SHP77 (cell line): ENCODE data around the gene NHERF2.

Experiments used
- DNase-seq, 2 experiments: peaks; one replicate each; lab custom pipeline; 2025; lab: John Stamatoyannopoulos, UW

NHERF2 gene

DNA sequence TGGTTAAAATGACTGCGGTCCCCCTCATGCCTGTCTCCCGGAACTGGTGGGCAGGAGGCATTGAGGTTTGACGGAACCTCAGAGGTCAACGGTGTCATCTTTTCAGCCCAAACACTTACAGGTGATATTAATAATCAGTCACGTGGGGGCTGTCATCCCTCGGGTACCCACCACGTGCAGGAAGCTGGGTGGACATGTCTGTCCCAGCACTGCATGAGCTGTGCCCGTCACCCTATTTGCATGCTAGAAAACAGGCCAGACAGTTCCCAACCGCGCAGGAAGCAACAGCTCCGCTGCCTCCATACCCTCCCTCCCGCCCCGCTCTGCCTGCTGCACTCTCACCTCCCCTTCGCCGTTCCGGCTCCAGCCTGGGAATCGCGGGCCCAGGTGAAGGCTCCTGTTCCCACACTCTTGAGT lies 35.6 kb upstream of the NHERF2 start:
- DNase-seq, result no peak

DNA sequence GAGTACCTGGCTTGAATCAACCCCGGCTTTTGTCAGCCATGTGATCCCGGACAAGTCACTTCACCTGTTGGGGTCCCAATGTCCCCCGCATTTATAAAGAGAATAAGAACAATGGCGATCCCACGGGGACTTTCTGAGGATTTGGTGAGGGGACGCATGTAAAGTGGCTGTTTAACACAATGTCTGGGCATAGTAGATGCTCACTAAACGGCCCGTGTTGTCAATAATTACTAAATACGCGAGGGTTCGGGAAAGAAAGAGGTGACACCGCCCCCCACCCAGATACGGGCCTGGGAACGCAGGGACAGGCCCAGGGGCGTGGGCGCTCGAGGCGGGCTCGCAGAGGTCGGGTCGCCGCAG lies 35.1 kb upstream of the NHERF2 start:
- no peak for DNase-seq

GRCh38 chr16:1991948-1992703 lies 34.6 kb upstream of the NHERF2 start:
- no peak for DNase-seq

- no peak for DNase-seq
Observed at GRCh38 chr16:1992704-1993317, 33.9 kb upstream of the NHERF2 start.

DNA sequence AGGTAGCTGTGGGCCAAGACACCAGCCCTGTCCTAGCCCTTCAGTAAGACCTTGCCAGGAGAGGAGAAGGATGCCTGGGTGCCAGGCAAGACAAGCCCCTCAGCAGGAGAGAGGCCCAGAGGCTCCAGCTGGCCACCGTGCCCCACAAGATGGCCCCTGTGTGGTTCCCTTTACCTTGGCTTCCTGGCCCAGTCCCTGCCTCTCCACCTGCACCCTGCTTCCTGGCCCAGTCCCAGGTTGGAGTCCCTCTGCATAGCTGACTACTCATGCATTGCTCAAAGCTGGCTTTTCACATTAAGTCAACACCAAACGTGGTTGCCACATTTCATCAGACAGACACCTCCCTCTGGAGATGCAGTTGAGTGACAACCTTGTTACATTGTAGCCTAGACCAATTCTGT lies 33.0 kb upstream of the NHERF2 start:
- DNase-seq, result no peak

DNA sequence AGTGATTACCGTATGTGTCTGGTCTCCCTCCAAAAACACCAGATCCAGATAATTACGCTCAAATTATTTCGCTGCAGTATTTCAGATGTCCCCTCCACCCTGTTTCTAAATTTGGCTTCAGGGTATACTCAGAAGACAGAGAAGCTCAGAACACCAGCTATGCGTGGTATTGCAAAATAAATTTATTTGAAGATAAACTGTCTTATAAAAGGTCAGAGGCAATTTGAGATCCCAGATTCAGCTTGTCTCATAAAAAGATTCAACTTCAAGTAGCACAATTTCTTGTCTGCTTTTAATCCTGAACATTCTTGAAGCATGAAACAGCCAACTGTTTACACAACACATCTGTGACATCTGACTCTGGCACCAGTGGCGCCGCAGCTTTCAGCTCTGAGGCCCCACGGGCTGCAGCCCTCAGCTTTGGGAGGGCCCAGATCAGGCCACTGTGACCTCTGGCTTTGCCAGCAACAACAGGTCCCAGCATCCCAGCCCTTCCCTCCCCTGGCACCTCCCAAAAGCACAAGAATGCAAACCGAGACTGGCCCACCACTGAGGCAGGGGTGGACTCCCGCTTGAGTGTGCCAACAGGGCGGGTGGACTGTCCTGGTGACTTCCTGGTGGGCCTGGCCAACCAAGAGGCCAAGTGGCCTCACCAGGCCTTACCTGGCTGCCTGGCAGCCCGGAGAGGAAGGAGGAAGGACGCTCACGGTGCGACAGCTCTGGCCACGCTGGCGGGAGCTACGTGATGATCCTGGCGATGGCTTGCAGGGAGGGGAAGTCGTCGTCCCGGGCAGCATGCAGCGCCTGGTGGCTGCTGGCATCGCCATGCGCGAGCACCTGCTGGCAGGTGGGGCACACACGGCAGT lies 29.0 kb upstream of the NHERF2 start:
- no peak for DNase-seq

DNA sequence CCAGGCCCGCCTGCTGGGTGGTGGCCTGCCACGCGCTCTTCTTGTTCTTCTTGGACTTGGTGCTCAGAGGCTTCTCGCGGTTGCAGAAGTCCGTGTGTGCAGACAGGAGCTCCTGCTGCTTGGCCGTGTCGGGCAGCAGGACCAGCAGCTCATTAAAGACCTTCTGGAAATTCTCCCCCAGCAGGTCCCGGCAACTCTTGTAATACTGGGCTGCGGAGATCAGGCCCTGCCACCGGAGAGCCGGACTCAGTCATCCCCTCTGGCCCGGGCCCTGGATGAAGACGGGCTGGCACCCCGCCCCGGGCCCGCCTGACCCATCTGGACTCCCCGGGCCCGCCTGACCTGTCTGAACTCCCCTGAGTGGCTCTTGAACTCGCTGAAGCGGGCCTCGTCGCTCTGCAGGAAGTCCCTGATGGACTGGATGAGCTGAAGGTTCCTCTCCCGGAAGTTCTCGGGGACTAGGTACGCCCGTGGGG lies 28.3 kb upstream of the NHERF2 start:
- DNase-seq, result no peak

DNA sequence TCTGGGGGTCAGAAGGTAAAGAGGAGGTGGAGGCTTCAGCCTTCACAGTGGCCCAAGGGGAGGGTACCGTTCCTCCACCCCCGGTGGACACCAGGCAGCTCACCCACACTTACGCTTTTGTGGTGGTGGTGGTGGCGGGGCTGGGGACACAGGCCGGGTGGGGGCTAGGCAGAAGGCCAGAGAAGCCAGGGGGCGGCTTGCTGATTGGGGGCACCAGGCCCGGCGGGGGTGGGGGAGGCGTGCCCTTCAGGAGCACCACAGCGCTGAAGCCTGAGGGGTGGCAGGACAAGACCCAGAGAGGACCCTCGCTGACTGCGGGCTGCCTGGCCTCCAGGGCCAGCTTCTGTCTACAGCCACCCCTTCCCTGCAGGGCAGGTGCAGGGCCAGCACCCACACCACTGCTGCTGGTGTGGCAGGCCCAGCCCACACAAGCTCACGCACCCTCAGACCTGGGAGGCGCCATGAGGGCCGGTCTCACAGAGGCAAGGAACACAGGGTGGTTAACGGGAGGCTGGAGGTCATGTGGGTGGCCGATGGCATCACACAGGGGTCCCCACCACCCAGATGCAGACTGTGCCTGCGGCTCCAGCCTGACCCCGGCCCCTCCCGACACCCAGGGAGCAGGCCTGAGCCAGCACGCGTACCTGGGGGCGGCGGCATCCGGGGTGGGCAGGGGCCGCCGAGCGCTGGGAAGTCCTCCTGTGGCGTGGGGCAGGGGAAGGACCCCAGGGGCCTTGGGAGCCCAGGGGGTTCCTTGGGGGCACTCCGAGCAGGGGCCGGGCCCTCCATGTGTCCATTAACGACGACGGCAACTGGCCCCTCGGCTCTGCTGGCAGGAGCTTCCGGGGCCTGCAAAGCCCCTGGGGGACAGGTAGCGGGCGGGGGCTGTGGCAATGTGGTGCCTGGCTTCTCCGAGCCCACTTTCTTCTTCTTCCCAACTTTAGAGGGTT lies 27.6 kb upstream of the NHERF2 start:
- DNase-seq, result no peak

DNA sequence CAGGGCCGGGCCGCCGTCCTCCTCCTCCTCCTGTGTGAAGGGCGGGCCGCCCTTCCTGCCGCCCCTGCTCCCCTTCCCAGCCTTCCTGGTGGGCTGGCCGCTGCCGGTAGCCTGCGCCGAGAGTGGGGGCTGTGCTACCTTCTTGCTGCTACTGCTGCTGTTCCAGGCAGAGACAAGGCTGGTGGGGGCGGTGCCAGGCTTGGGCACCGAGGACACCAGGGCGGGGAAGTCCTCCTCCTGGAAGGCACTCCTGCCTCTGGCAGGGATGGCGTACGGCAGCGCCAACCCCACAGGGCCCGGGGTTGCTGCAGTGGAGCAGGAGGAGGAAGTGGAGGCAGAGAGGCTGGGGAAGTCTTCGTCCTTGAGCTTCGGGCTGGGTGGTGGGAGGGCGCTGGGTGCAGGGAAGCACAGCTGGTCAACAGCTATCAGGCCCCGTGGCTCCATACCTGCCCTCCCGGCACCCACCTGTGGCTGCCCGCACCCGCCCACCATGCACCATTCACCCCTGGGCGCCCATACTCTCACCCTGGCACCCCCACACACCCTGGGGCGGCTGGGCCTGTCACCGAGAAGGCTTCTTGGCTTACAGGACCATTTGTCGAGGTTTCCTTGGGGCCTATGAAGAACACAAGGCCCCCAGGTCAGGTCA lies 26.7 kb upstream of the NHERF2 start:
- DNase-seq, result no peak

DNA sequence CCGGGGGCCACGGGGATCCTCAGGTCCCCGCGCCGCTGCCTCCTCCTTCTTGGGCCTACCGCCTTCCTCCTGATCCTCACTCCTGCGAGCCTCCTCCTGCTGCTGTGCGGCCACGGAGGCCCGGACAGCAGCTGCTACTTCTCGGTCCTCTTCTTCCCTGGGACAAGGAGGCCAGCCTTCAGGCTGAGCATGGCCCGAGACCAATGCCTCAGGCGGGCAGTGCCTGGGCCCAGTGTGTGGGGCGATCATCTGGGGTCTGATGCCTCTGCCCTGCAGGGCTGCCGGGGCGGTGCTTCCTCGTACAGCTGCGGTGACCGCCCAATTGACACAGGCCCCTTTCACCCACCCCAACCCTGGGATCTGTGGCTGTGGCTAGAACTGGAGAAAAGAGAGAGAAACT lies 25.7 kb upstream of the NHERF2 start:
- DNase-seq, result no peak

DNA sequence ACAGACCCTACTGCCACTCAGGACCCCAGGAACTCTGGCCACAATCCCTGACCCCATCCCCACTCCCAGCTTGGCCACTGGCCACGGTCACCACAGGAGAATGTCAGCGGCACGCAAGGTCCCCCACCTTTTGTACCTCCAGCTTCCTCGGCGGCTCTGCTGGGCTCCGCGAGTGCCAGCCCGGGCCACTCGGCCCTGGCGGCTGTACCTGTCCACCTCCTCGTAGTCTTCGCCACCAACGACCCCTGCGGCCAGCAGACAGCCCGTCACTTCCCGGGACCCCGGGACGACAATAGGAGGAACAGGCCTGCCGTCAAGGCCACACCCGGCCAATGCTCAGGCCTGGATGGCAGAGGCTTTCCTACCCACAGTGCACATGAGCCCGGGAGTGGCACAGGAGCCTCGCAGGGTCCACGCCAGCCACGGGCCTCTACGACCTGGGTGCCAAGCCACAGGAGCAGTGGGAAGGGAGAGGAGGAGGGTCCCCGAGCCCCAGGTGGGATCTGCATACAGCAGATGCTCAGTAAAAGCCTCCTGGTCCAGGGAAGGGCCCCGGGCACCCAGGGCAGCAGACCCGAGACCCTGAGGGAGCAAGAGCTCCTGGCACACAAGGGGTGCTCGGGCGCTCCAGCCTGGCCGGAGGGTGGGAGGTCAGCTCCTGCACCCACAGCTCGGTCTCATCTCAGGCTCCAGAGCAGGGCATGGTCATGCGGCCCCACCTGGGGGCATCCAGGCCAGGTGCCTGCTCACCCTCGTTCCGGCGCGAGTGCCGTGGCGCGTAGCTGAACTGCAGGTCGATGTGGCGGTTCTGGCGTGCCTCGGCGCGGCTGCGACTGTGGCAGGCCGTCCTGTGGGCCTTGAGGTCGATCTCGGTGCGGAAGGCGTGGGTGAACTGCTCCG lies 25.0 kb upstream of the NHERF2 start:
- no peak for DNase-seq

- DNase-seq, result no peak
Observed at GRCh38 chr16:2002406-2003230, 24.1 kb upstream of the NHERF2 start.

GRCh38 chr16:2003231-2003826 lies 23.4 kb upstream of the NHERF2 start:
- DNase-seq, result no peak

GRCh38 chr16:2003827-2004641 lies 22.7 kb upstream of the NHERF2 start:
- peak; percentile 91 to 96 for DNase-seq

- peak in 1 of 2 experiments; percentile 34 for DNase-seq
Observed at GRCh38 chr16:2004795-2005517, 21.7 kb upstream of the NHERF2 start.

DNA sequence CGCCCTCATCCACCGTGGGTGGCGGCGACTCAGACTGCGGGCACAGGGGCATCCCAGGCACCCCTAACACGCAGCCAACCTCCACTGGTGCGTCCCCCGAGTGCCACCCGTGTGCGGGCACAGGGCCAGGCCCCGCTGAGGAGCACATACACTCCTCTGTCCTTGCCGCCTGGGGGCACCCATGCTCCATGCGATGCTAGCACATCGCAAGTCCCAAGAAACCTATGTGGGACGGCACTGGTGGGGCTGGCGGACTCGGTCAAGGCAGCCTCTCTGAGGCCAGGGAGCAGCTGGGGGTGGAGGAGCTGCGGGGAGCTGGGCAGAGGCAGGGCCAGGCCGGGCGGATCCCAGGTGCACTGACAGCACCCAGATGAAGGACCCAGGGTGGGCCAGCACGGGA lies 21.1 kb upstream of the NHERF2 start:
- DNase-seq, result peak in 1 of 2 experiments; percentile 34

GRCh38 chr16:2006317-2006716 lies 20.4 kb upstream of the NHERF2 start:
- no peak for DNase-seq
